ENCODE data around the gene ABHD10.

ABHD10 gene

GRCh38 chr3:111967068-111967467 lies 11.8 kb upstream of the ABHD10 start:
- DNase-seq, result no peak

- DNase-seq, result peak; percentile 82
Observed at GRCh38 chr3:111967651-111968274, 11.1 kb upstream of the ABHD10 start.

- no peak for DNase-seq
Observed at GRCh38 chr3:111968319-111969054, 10.3 kb upstream of the ABHD10 start.

GRCh38 chr3:111970376-111970775 lies 8.4 kb upstream of the ABHD10 start:
- DNase-seq, result no peak

- DNase-seq, result peak; percentile 49
Observed at GRCh38 chr3:111971533-111972130, 7.2 kb upstream of the ABHD10 start.

- no peak for DNase-seq
Observed at GRCh38 chr3:111972891-111973290, 5.9 kb upstream of the ABHD10 start.

GRCh38 chr3:111975131-111975530 lies 3.7 kb upstream of the ABHD10 start:
- DNase-seq, result no peak

- DNase-seq, result no peak
Observed at GRCh38 chr3:111976254-111976653, 2.6 kb upstream of the ABHD10 start.

- DNase-seq, result no peak
Observed at GRCh38 chr3:111979434-111980038, 710 bp downstream of the ABHD10 start.

- no peak for DNase-seq
Observed at GRCh38 chr3:111980716-111981456, 2.1 kb downstream of the ABHD10 start.

- DNase-seq, result no peak
Observed at GRCh38 chr3:111981457-111981763, 2.6 kb downstream of the ABHD10 start.

GRCh38 chr3:111984636-111985298 lies 5.9 kb downstream of the ABHD10 start:
- DNase-seq, result no peak

GRCh38 chr3:111986800-111987199 lies 8.0 kb downstream of the ABHD10 start:
- DNase-seq, result no peak

GRCh38 chr3:111989061-111989678 lies 10.3 kb downstream of the ABHD10 start:
- peak; percentile 20 for DNase-seq

GRCh38 chr3:111993038-111993437 lies 14.2 kb downstream of the ABHD10 start:
- no peak for DNase-seq

GRCh38 chr3:111998636-111999483 lies 20.0 kb downstream of the ABHD10 start, which contains the start of gene TAGLN3:
Gene TAGLN3 (plus strand): TSS chr3:111998922. CDS start chr3:111999423, 501 bp downstream.
- peak; percentile 95 for DNase-seq

GRCh38 chr3:111999484-112000324 lies 20.9 kb downstream of the ABHD10 start:
- DNase-seq, result peak; percentile 71

- peak; percentile 50 for DNase-seq
Observed at GRCh38 chr3:112000367-112000771, 21.5 kb downstream of the ABHD10 start.

- DNase-seq, result peak; percentile 48
Observed at GRCh38 chr3:112000966-112001365, 22.1 kb downstream of the ABHD10 start.

- peak; percentile 51 for DNase-seq
Observed at GRCh38 chr3:112001526-112001925, 22.7 kb downstream of the ABHD10 start.

All from retina (tissue), 1 donor.